Lower lobe of right lung (tissue), 2 donors: ENCODE measurements around the gene GRB10. TPM values are rescaled to one million over a fixed set of nuclear protein-coding genes. Genes with fewer than 3 reads are reported as not detected.

Source experiments
- ATAC-seq, 2 donors: fragments of 200-7000 bp; cut with Tn5 transposase; one replicate each; pipeline ENCODE4 v1.9.1; 2020 to 2022; ENCODE audit warnings: mild to moderate bottlenecking in 2 of 2, moderate library complexity in 2 of 2
- DNase-seq: peaks from one replicate; pipeline ENCODE4 v3.0.0-alpha.2; 2020
- H3K27ac ChIP-seq: fragments of 200-600 bp; one replicate; pipeline ENCODE4 v1.8.0; 2022
- H3K27me3 ChIP-seq: fragments of 200-600 bp; one replicate; pipeline ENCODE4 v1.8.0; 2022; ENCODE audit warnings: low read depth
- H3K36me3 ChIP-seq: fragments of 200-600 bp; one replicate; pipeline ENCODE4 v1.8.0; 2022; ENCODE audit warnings: mild to moderate bottlenecking
- H3K4me1 ChIP-seq: fragments of 200-600 bp; one replicate; pipeline ENCODE4 v1.8.0; 2022
- H3K4me3 ChIP-seq: fragments of 200-600 bp; one replicate; pipeline ENCODE4 v1.8.0; 2022; ENCODE audit warnings: mild to moderate bottlenecking
- H3K9me3 ChIP-seq: fragments of 200-600 bp; one replicate; pipeline ENCODE4 v1.8.0; 2022
- CTCF ChIP-seq: fragments of 200-600 bp; IDR thresholded peaks from one replicate; pipeline ENCODE4 v1.8.0; 2022; ENCODE audit warnings: antibody characterized with exemption, mild to moderate bottlenecking
- intact Hi-C: fragments of 100-400 bp; cut with DNase I; formaldehyde crosslinking; loops from one replicate; pipeline ENCODE4 v1.11.0; 2022
- total RNA-seq: library from RNA; stranded (reverse); fragmentation: NEBNext Ultra II Directional; extraction: Animal tissue kit (Norgen Biotek cat#: 25700); gene quantifications from one replicate; pipeline ENCODE4 v1.2.1, GENCODE V29; 2021
- donor health status: DM: no; HTN: yes; CAD: no; lungs with severe emphysema.

The GRB10 gene
- total RNA-seq, 1 donor from 2014 or later: 36.5 TPM

GRCh38 chr7:50751146-50751545 is 31.6 kb downstream of the GRB10 start:
- no peak overlapping the region for H3K4me3 ChIP-seq
- DNase-seq: no peak
- H3K27ac ChIP-seq: no peak overlapping the region
- H3K36me3 ChIP-seq: peaks cover 6% of the 10 kb centered on the region
- ATAC-seq: no peak
- intact Hi-C loops: no loop called here
- H3K27me3 ChIP-seq: no peaks in the 10 kb centered on the region
- no peak for TF ChIP-seq CTCF
- no peaks in the 10 kb centered on the region for H3K9me3 ChIP-seq
- no peaks in the 10 kb centered on the region for H3K4me1 ChIP-seq

- no peak for TF ChIP-seq CTCF
- intact Hi-C loops: no loop called here
- no peaks in the 10 kb centered on the region for H3K9me3 ChIP-seq
- DNase-seq: no peak
- H3K4me3 ChIP-seq: no peak overlapping the region
- no peaks in the 10 kb centered on the region for H3K4me1 ChIP-seq
- no peak for ATAC-seq
- H3K27ac ChIP-seq: no peak overlapping the region
- H3K27me3 ChIP-seq: no peaks in the 10 kb centered on the region
- H3K36me3 ChIP-seq: no peaks in the 10 kb centered on the region
Observed at GRCh38 chr7:50749896-50750295, 32.8 kb downstream of the GRB10 start.

GRCh38 chr7:50748472-50748871 is 34.2 kb downstream of the GRB10 start:
- H3K4me1 ChIP-seq: no peaks in the 10 kb centered on the region
- H3K4me3 ChIP-seq: no peak overlapping the region
- H3K27me3 ChIP-seq: no peaks in the 10 kb centered on the region
- H3K9me3 ChIP-seq: no peaks in the 10 kb centered on the region
- no peaks in the 10 kb centered on the region for H3K36me3 ChIP-seq
- intact Hi-C loops: no loop called here
- no peak for TF ChIP-seq CTCF
- no peak overlapping the region for H3K27ac ChIP-seq
- ATAC-seq (no peak), DNase-seq (no peak)

- no peaks in the 10 kb centered on the region for H3K9me3 ChIP-seq
- DNase-seq: no peak
- TF ChIP-seq CTCF: no peak
- no peak for ATAC-seq
- no peak overlapping the region for H3K4me3 ChIP-seq
- no peaks in the 10 kb centered on the region for H3K36me3 ChIP-seq
- H3K27me3 ChIP-seq: no peaks in the 10 kb centered on the region
- intact Hi-C loops: no loop called here
- no peaks in the 10 kb centered on the region for H3K4me1 ChIP-seq
- H3K27ac ChIP-seq: no peak overlapping the region
Observed at GRCh38 chr7:50745835-50746234, 36.9 kb downstream of the GRB10 start.

GRCh38 chr7:50745336-50745735 is 37.4 kb downstream of the GRB10 start:
- no peak for TF ChIP-seq CTCF
- intact Hi-C loops: no loop called here
- Histone ChIP-seq H3K4me3 (no peak overlapping the region), H3K27ac (no peak overlapping the region), H3K36me3 (no peaks in the 10 kb centered on the region), H3K4me1 (peaks cover under 1% of the 10 kb centered on the region), H3K27me3 (no peaks in the 10 kb centered on the region), H3K9me3 (no peaks in the 10 kb centered on the region)
- ATAC-seq (no peak), DNase-seq (no peak)

- intact Hi-C loops: no loop called here
- DNase-seq (no peak), ATAC-seq (peak in 1 of 2 donors; percentile 19)
Observed at GRCh38 chr7:50743893-50744292, 38.8 kb downstream of the GRB10 start.

More at GRCh38 chr7:50743893-50744292, 38.8 kb downstream of the GRB10 start:
- no peak for TF ChIP-seq CTCF
- H3K4me1 ChIP-seq: peaks cover 12% of the 10 kb centered on the region
- no peak overlapping the region for H3K27ac ChIP-seq
- H3K27me3 ChIP-seq: no peaks in the 10 kb centered on the region
- H3K36me3 ChIP-seq: no peaks in the 10 kb centered on the region
- H3K4me3 ChIP-seq: no peak overlapping the region
- H3K9me3 ChIP-seq: no peaks in the 10 kb centered on the region
